ENCODE measurements around the gene KCNAB1.

Gene KCNAB1

DNA sequence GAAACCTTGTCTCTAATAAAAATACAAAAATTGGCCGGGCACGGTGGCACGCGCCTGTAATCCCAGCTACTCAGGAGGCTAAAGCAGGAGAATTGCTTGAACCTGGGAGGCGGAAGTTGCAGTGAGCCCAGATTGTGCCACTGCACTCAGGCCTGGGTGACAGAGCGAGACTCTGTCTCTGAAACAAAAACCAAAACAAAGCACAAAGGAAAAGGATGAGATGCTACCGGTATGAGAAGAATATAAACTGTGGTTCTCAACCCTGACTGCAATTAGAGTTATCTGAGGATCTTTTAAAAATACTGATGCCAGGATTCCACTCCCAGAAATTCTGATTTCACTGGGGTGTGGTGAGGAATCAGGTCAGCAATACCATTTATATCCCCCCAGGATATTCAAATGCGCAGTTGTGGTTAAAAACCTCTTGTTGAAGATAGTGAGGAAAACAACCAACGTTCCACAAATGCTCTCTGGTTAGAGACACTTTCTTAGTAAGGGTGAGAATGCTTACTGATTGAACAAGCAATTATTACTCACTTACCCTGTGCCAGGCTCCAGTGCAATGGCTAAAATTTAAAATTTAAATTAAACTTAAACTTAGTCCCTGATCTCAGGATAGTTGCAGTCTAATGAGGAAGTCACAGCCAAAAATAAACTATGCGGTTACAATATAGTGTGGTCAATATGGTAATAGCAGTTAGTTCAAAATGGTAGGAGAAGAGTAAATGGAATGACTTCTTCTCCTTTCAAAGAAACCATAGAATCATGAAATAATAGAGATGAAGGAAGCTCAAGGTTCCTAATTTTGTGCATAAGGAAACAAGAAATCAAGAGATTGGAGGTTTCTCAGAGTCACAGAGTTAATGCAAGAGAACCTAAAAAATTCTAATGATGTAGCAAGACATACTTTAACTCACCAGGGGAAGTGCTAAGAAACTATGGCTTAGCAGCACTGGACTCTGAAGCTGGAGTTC lies 325.0 kb downstream of the KCNAB1 start:
- no peaks in the 10 kb centered on the region for H3K79me2 ChIP-seq
- H3K27ac ChIP-seq = no peak overlapping the region
- H3K36me3 ChIP-seq (ENCODE audit: control insufficient read depth, insufficient read depth, low read length) = no peaks in the 10 kb centered on the region

DNA sequence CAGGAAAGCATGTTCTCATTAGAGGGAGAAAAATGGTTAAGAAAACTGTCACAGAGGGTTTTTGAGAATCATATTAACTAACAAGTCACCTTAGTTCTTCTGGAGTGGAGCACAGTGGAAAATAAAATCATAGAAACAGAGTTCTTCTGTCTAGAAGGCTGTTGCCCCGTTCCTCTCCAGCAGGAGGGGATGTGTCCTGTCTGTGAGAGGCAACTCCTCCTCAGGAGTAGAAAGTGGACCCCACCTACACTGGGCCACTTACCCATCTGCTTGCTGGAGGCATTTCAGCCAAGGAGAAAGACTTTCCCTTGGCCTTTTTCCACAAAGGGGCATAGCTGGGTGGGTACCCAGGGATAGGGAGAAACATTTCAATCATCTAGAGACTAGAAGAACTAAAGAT lies 327.9 kb downstream of the KCNAB1 start:
- H3K36me3 ChIP-seq (ENCODE audit: control insufficient read depth, insufficient read depth, low read length) = no peaks in the 10 kb centered on the region
- H3K79me2 ChIP-seq = no peaks in the 10 kb centered on the region
- no peaks in the 10 kb centered on the region for H3K9me3 ChIP-seq (ENCODE audit: control insufficient read depth, low read length)
- no peak overlapping the region for H2AFZ ChIP-seq
- H3K4me1 ChIP-seq = no peaks in the 10 kb centered on the region
- no peak overlapping the region for H3K27ac ChIP-seq
- no peak overlapping the region for H3K4me3 ChIP-seq (ENCODE audit: low read depth, low read length)
- TF ChIP-seq, protein P1, sequence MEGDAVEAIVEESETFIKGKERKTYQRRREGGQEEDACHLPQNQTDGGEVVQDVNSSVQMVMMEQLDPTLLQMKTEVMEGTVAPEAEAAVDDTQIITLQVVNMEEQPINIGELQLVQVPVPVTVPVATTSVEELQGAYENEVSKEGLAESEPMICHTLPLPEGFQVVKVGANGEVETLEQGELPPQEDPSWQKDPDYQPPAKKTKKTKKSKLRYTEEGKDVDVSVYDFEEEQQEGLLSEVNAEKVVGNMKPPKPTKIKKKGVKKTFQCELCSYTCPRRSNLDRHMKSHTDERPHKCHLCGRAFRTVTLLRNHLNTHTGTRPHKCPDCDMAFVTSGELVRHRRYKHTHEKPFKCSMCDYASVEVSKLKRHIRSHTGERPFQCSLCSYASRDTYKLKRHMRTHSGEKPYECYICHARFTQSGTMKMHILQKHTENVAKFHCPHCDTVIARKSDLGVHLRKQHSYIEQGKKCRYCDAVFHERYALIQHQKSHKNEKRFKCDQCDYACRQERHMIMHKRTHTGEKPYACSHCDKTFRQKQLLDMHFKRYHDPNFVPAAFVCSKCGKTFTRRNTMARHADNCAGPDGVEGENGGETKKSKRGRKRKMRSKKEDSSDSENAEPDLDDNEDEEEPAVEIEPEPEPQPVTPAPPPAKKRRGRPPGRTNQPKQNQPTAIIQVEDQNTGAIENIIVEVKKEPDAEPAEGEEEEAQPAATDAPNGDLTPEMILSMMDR (IDR thresholded peaks at IDR 0.05) = no peak
- no peak overlapping the region for H3K9ac ChIP-seq
- no peak overlapping the region for H3K4me2 ChIP-seq (ENCODE audit: low read length)
- no peaks in the 10 kb centered on the region for H3K27me3 ChIP-seq (ENCODE audit: control insufficient read depth, insufficient read depth, low read length)

More for the DNA sequence above, 325.0 kb downstream of the KCNAB1 start:
- TF ChIP-seq, protein P1 (IDR thresholded peaks at IDR 0.05) = no peak
- Histone ChIP-seq H3K4me1 (no peaks in the 10 kb centered on the region), H3K9me3 (ENCODE audit: control insufficient read depth, low read length) (no peaks in the 10 kb centered on the region), H3K4me2 (ENCODE audit: low read length) (no peak overlapping the region), H2AFZ (no peak overlapping the region), H3K4me3 (ENCODE audit: low read depth, low read length) (no peak overlapping the region), H3K27me3 (ENCODE audit: control insufficient read depth, insufficient read depth, low read length) (no peaks in the 10 kb centered on the region), H3K9ac (no peak overlapping the region)

DNA sequence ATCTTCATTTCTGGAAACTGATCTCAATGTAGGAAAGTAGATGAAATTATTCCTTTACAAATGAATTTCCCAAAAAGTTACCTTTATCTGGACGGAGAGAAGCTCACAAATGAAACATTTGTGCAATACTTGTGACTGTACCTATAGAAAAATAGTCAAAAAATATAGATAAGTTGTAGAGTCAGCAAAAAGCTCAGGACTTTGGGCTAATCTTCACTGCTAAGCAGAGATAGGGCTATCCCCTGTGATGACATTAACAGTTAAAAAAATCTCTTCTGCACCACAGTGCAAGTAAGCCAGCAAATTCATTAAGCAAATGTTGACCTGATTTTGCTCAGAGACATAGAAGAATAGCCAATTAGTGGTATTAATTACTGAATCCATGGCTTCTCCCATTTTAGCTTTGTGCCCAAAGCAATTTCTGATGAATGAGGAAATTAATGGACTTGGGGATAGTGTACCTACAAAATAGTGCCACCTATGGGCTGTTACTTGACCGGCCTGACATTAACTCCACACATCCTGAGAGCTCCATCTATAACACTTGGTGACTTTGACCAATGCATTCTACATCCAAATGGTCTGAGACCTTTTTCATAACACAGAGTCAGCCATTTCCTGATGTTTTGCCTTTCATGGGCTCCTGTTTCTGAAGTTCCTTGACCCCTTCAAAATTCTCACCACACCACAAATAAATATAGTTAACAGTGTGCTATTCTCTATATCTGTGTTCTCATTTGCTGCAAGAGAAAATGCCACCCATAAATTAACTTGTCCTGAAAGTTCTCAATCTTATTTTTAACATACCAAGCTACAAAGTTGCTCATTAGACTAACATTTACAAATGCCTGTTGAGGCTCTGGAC lies 329.6 kb downstream of the KCNAB1 start:
- no peaks in the 10 kb centered on the region for H3K4me1 ChIP-seq
- no peaks in the 10 kb centered on the region for H3K79me2 ChIP-seq
- no peak overlapping the region for H3K27ac ChIP-seq
- no peak overlapping the region for H3K9ac ChIP-seq
- no peaks in the 10 kb centered on the region for H3K9me3 ChIP-seq (ENCODE audit: control insufficient read depth, low read length)
- TF ChIP-seq, protein P1 (IDR thresholded peaks at IDR 0.05) = peak; percentile 54
- H3K4me2 ChIP-seq (ENCODE audit: low read length) = no peak overlapping the region
- no peak overlapping the region for H2AFZ ChIP-seq
- H3K4me3 ChIP-seq (ENCODE audit: low read depth, low read length) = no peak overlapping the region
- no peaks in the 10 kb centered on the region for H3K27me3 ChIP-seq (ENCODE audit: control insufficient read depth, insufficient read depth, low read length)
- H3K36me3 ChIP-seq (ENCODE audit: control insufficient read depth, insufficient read depth, low read length) = no peaks in the 10 kb centered on the region

DNA sequence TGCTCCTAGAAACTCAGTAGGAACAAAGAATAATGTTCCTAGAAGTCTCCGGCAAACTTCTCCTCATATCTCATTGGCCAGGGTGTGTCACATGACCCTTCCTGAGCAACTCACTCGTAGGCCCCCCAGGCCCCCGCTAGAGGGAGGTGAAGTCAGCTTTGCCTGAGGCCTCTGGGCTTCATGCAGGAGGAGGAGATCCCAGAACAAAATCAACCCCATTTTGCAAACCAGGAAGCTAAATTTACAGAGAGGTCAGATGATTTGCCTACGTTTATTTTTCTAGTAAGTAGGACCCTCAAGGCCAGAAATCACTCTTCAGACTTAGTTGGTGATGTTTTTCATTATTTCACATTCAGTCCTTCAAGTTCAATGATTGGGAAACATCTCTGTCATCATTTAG lies 335.5 kb downstream of the KCNAB1 start:
- Histone ChIP-seq H3K4me1 (peaks cover 5% of the 10 kb centered on the region), H3K4me2 (ENCODE audit: low read length) (no peak overlapping the region), H3K27ac (no peak overlapping the region), H3K4me3 (ENCODE audit: low read depth, low read length) (no peak overlapping the region), H3K9me3 (ENCODE audit: control insufficient read depth, low read length) (no peaks in the 10 kb centered on the region), H2AFZ (no peak overlapping the region), H3K9ac (no peak overlapping the region), H3K36me3 (ENCODE audit: control insufficient read depth, insufficient read depth, low read length) (no peaks in the 10 kb centered on the region), H3K27me3 (ENCODE audit: control insufficient read depth, insufficient read depth, low read length) (no peaks in the 10 kb centered on the region), H3K79me2 (no peaks in the 10 kb centered on the region)
- TF ChIP-seq, protein P1 (IDR thresholded peaks at IDR 0.05) = no peak
